HEK293 (cell line): ENCODE results near the gene KLHL21.

ENCODE experiments used
- CTCF ChIA-PET: fragments of 350-600 bp; formaldehyde crosslinking; extraction: SDS; loops from one replicate; lab custom pipeline; 2021; ENCODE audit warnings: antibody characterized with exemption; lab: Yijun Ruan, JAX
- POLR2A ChIA-PET: fragments of 300-600 bp; formaldehyde crosslinking; extraction: SDS; loops from one replicate; lab custom pipeline; 2020; ENCODE audit warnings: antibody characterized with exemption, inconsistent platforms; lab: Yijun Ruan, JAX
- H3K27ac ChIP-seq: fragments of 200-500 bp; sonication (Bioruptor generic); 2 replicates; pipeline ENCODE4 v1.5.1; 2014; ENCODE audit warnings: low read depth, low read length, control low read depth, inconsistent platforms; ENCODE audit errors: extremely low read depth
- H3K36me3 ChIP-seq, 2 experiments: fragments of 200-500 bp in 1 of 2; sonication (Bioruptor generic) in 1 of 2; 1 replicate in 1 of 2; 2 replicates in 1 of 2; pipeline ENCODE4 v1.5.1; 2014 to 2017; ENCODE audit warnings: inconsistent platforms in 2 of 2, low read length in 2 of 2; ENCODE audit not compliant: control insufficient read depth in 2 of 2, insufficient read depth in 1 of 2
- H3K4me1 ChIP-seq: fragments of 200-500 bp; sonication (Bioruptor generic); 2 replicates; pipeline ENCODE4 v1.5.1; 2014; ENCODE audit warnings: mild to moderate bottlenecking, low read length, inconsistent platforms; ENCODE audit not compliant: control insufficient read depth, insufficient read depth
- H3K4me3 ChIP-seq: 2 replicates; pipeline ENCODE4 v1.5.1; 2011; ENCODE audit warnings: low read depth, mild to moderate bottlenecking, control low read depth, low read length, moderate library complexity
- H3K9me3 ChIP-seq: fragments of 200-500 bp; sonication (Bioruptor generic); 2 replicates; pipeline ENCODE4 v1.5.1; 2014; ENCODE audit warnings: low read depth, low read length, inconsistent platforms; ENCODE audit not compliant: control insufficient read depth, insufficient read depth
- FEZF1 ChIP-seq: fragments of 450-650 bp; formaldehyde crosslinking; IDR thresholded peaks from 2 replicates; pipeline ENCODE4 v1.5.1; 2016; ENCODE audit warnings: missing biosample characterization, missing genetic modification characterization
- KLF1 ChIP-seq: fragments of 450-650 bp; formaldehyde crosslinking; IDR thresholded peaks from 2 replicates; pipeline ENCODE4 v1.5.1; 2016; ENCODE audit warnings: missing biosample characterization, missing genetic modification characterization
- KLF8 ChIP-seq: fragments of 450-650 bp; formaldehyde crosslinking; IDR thresholded peaks from 2 replicates; pipeline ENCODE4 v1.5.1; 2016; ENCODE audit warnings: missing biosample characterization, missing genetic modification characterization
- MZF1 ChIP-seq: fragments of 450-650 bp; formaldehyde crosslinking; IDR thresholded peaks from 2 replicates; pipeline ENCODE4 v1.5.1; 2017; ENCODE audit warnings: missing biosample characterization, missing genetic modification characterization, borderline replicate concordance
- PRDM10 ChIP-seq: fragments of 450-650 bp; formaldehyde crosslinking; IDR thresholded peaks from 2 replicates; pipeline ENCODE4 v1.5.1; 2016; ENCODE audit warnings: missing biosample characterization, missing genetic modification characterization
- SCRT2 ChIP-seq: fragments of 450-650 bp; formaldehyde crosslinking; IDR thresholded peaks from 2 replicates; pipeline ENCODE4 v1.5.1; 2016; ENCODE audit warnings: missing biosample characterization, missing genetic modification characterization
- SP3 ChIP-seq: fragments of 450-650 bp; formaldehyde crosslinking; IDR thresholded peaks from 2 replicates; pipeline ENCODE4 v1.5.1; 2016; ENCODE audit warnings: missing biosample characterization, missing genetic modification characterization
- SP7 ChIP-seq: fragments of 450-650 bp; formaldehyde crosslinking; IDR thresholded peaks from 2 replicates; pipeline ENCODE4 v1.5.1; 2016; ENCODE audit warnings: missing biosample characterization, missing genetic modification characterization
- ZBTB11 ChIP-seq: fragments of 450-650 bp; formaldehyde crosslinking; conservative IDR thresholded peaks from 2 replicates; pipeline ENCODE4 v1.5.1; 2016; ENCODE audit warnings: low read depth, missing biosample characterization, missing genetic modification characterization
- ZBTB20 ChIP-seq: fragments of 450-650 bp; formaldehyde crosslinking; IDR thresholded peaks from 2 replicates; pipeline ENCODE4 v1.5.1; 2016; ENCODE audit warnings: missing biosample characterization, missing genetic modification characterization
- ZBTB48 ChIP-seq: fragments of 450-650 bp; formaldehyde crosslinking; IDR thresholded peaks from 2 replicates; pipeline ENCODE4 v1.5.1; 2016; ENCODE audit warnings: missing biosample characterization, missing genetic modification characterization
- ZNF184 ChIP-seq: fragments of 450-650 bp; IDR thresholded peaks from 2 replicates; pipeline ENCODE4 v1.5.1; 2018; ENCODE audit warnings: missing biosample characterization, mild to moderate bottlenecking, missing genetic modification characterization
- ZNF2 ChIP-seq: fragments of 450-650 bp; formaldehyde crosslinking; IDR thresholded peaks from 2 replicates; pipeline ENCODE4 v1.5.1; 2016; ENCODE audit warnings: missing biosample characterization, missing genetic modification characterization
- ZNF335 ChIP-seq: fragments of 450-650 bp; formaldehyde crosslinking; conservative IDR thresholded peaks from 2 replicates; pipeline ENCODE4 v1.5.1; 2016; ENCODE audit warnings: missing biosample characterization, missing genetic modification characterization
- ZNF37A ChIP-seq: fragments of 450-650 bp; IDR thresholded peaks from 2 replicates; pipeline ENCODE4 v1.5.1; 2018; ENCODE audit warnings: missing biosample characterization, missing genetic modification characterization
- ZNF391 ChIP-seq: fragments of 450-650 bp; formaldehyde crosslinking; IDR thresholded peaks from 2 replicates; pipeline ENCODE4 v1.5.1; 2016; ENCODE audit warnings: low read depth, missing biosample characterization, missing genetic modification characterization, borderline replicate concordance
- ZNF433 ChIP-seq: fragments of 450-650 bp; formaldehyde crosslinking; IDR thresholded peaks from 2 replicates; pipeline ENCODE4 v1.5.1; 2016; ENCODE audit warnings: missing biosample characterization, missing genetic modification characterization, low read depth
- ZNF560 ChIP-seq: fragments of 450-650 bp; formaldehyde crosslinking; IDR thresholded peaks from 2 replicates; pipeline ENCODE4 v1.5.1; 2017; ENCODE audit warnings: missing biosample characterization, missing genetic modification characterization, borderline replicate concordance
- ZNF600 ChIP-seq: fragments of 450-650 bp; formaldehyde crosslinking; IDR thresholded peaks from 2 replicates; pipeline ENCODE4 v1.5.1; 2016; ENCODE audit warnings: missing biosample characterization, missing genetic modification characterization
- ZNF658 ChIP-seq: fragments of 450-650 bp; formaldehyde crosslinking; IDR thresholded peaks from 2 replicates; pipeline ENCODE4; 2016; ENCODE audit warnings: missing biosample characterization, missing genetic modification characterization
- ZNF660 ChIP-seq: fragments of 450-650 bp; IDR thresholded peaks from 2 replicates; pipeline ENCODE4 v1.5.1; 2018; ENCODE audit warnings: missing biosample characterization, mild to moderate bottlenecking, missing genetic modification characterization
- ZNF677 ChIP-seq: fragments of 450-650 bp; IDR thresholded peaks from 2 replicates; pipeline ENCODE4 v1.5.0; 2018; ENCODE audit warnings: missing biosample characterization, mild to moderate bottlenecking, missing genetic modification characterization, moderate library complexity
- ZNF701 ChIP-seq: fragments of 450-650 bp; formaldehyde crosslinking; IDR thresholded peaks from 2 replicates; pipeline ENCODE4 v1.5.1; 2016; ENCODE audit warnings: missing biosample characterization, missing genetic modification characterization
- ZSCAN30 ChIP-seq: fragments of 450-650 bp; IDR thresholded peaks from 2 replicates; pipeline ENCODE4 v1.5.1; 2018; ENCODE audit warnings: missing biosample characterization, mild to moderate bottlenecking, missing genetic modification characterization, moderate library complexity
- TF ChIP-seq, protein P1 (sequence below): fragments of 450-650 bp; formaldehyde crosslinking; IDR thresholded peaks from 2 replicates; pipeline ENCODE4 v1.5.1; 2016; ENCODE audit warnings: missing biosample characterization, missing genetic modification characterization

Gene KLHL21

GRCh38 chr1:6613361-6614018 is 10.8 kb upstream of the KLHL21 start, which contains the start of gene PHF13 (continued):
- TF ChIP-seq ZNF391 (tag by site-specific recombination), result 0 out of 2 replicates have a peak, but pooled peaks have one; percentile 45
- TF ChIP-seq KLF8, result peak; percentile 97
- peak; percentile 100 for TF ChIP-seq SP3
- no peak for TF ChIP-seq ZNF701

- CTCF ChIA-PET, result interaction anchor here (0.6 to 0.7 kb wide), 2 partner anchors 33 to 60 kb away, joined by 3 to 5 read pairs; no protein-coding TSS in a partner anchor
- peak; percentile 21; the same call in 1 of the 2 replicates for TF ChIP-seq ZSCAN30 (tag by site-specific recombination)
- TF ChIP-seq SCRT2, result peak; percentile 15; the same call in 1 of the 2 replicates
- peak; percentile 17; the same call in 1 of the 2 replicates for TF ChIP-seq KLF1 (tag by site-specific recombination)
- peak; percentile 28; the same call in 1 of the 2 replicates for TF ChIP-seq SP7 (tag by site-specific recombination)
- TF ChIP-seq ZNF658 (tag by site-specific recombination), result no peak
- TF ChIP-seq MZF1 (tag by site-specific recombination), result peak; percentile 39; the same call in 1 of the 2 replicates
- no peak for TF ChIP-seq ZBTB11
- TF ChIP-seq ZNF560 (tag by site-specific recombination), result no peak
- TF ChIP-seq ZNF677 (tag by site-specific recombination), result peak; percentile 36; the same call in 1 of the 2 replicates
- TF ChIP-seq KLF8, result peak; percentile 10; the same call in 1 of the 2 replicates
- no peak for TF ChIP-seq ZBTB48 (tag by site-specific recombination)
- no peak for TF ChIP-seq ZNF37A (tag by site-specific recombination)
- TF ChIP-seq ZNF184 (tag by site-specific recombination), result no peak
- peak; percentile 27; the same call in 1 of the 2 replicates for TF ChIP-seq ZNF660 (tag by site-specific recombination)
- peak; percentile 47 for TF ChIP-seq ZBTB20
- TF ChIP-seq, protein P1, sequence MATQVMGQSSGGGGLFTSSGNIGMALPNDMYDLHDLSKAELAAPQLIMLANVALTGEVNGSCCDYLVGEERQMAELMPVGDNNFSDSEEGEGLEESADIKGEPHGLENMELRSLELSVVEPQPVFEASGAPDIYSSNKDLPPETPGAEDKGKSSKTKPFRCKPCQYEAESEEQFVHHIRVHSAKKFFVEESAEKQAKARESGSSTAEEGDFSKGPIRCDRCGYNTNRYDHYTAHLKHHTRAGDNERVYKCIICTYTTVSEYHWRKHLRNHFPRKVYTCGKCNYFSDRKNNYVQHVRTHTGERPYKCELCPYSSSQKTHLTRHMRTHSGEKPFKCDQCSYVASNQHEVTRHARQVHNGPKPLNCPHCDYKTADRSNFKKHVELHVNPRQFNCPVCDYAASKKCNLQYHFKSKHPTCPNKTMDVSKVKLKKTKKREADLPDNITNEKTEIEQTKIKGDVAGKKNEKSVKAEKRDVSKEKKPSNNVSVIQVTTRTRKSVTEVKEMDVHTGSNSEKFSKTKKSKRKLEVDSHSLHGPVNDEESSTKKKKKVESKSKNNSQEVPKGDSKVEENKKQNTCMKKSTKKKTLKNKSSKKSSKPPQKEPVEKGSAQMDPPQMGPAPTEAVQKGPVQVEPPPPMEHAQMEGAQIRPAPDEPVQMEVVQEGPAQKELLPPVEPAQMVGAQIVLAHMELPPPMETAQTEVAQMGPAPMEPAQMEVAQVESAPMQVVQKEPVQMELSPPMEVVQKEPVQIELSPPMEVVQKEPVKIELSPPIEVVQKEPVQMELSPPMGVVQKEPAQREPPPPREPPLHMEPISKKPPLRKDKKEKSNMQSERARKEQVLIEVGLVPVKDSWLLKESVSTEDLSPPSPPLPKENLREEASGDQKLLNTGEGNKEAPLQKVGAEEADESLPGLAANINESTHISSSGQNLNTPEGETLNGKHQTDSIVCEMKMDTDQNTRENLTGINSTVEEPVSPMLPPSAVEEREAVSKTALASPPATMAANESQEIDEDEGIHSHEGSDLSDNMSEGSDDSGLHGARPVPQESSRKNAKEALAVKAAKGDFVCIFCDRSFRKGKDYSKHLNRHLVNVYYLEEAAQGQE (tag by site-specific recombination), result no peak
- TF ChIP-seq ZNF335, result peak; percentile 46
- no peak for TF ChIP-seq FEZF1 (tag by site-specific recombination)
- TF ChIP-seq ZNF2 (tag by site-specific recombination), result no peak
- TF ChIP-seq PRDM10, result peak; percentile 12
- 0 out of 2 replicates have a peak, but pooled peaks have one; percentile 33 for TF ChIP-seq ZNF600 (tag by site-specific recombination)
- TF ChIP-seq ZNF433 (tag by site-specific recombination), result no peak
These were observed 10.1 kb upstream of the KLHL21 start for GRCh38 chr1:6612641-6613360.

More at GRCh38 chr1:6612641-6613360, 10.1 kb upstream of the KLHL21 start:
- H3K4me1 ChIP-seq, result peaks cover 3% of the 10 kb centered on the region; the same call in 1 of the 2 replicates
- peaks cover 6 to 15% of the 10 kb centered on the region in 2 experiments; a peak in 2 of 3 replicates for H3K36me3 ChIP-seq
- POLR2A ChIA-PET, result interaction anchor here (0.7 to 1.4 kb wide), 6 partner anchors 9 to 33 kb away, joined by 3 to 10 read pairs (median 6); partner anchors contain the start of gene ZBTB48
- H3K4me3 ChIP-seq, result peak overlapping the region; percentile 67
- H3K9me3 ChIP-seq, result no peaks in the 10 kb centered on the region
- H3K27ac ChIP-seq, result peak overlapping the region; percentile 70
